Pulmonary artery endothelial cell (primary cell): ENCODE data around the gene GSX2. TPM values are rescaled to one million over a fixed set of nuclear protein-coding genes. Genes with fewer than 3 reads are reported as not detected.
A peak's percentile ranks its signal among the peaks of the same experiment; 100 is the strongest.

Experiments
- DNase-seq: peaks from one replicate; pipeline ENCODE4 v3.0.0-alpha.2; 2011; ENCODE audit warnings: low read depth, low spot score
- total RNA-seq: library from RNA; depleted of rRNA; stranded (reverse); fragments of >200 nt; gene quantifications from 2 replicates; pipeline ENCODE4 v1.2.3, GENCODE V29; 2014

GSX2 gene
- total RNA-seq, 1 donor from 2014 or later, result not detected

DNA sequence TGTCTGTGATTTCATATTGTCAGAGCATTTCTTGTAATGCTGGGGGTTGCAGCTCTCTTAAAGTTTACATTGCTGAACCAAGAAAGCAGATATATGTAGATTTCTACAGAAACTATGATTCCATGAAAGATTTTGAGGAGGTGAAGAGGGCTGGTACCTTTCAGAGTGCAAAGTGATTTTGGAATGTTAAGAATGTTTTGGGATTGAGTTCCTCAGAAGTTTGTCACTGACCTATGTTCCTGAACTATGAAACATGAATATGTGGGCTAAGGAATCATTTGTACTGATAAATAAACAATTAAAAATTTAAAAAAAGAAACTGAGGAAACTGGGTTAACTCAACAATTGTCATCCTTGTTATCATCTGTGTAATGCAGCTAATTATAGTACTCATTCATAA lies 23.3 kb upstream of the GSX2 start:
- no peak for DNase-seq

DNA sequence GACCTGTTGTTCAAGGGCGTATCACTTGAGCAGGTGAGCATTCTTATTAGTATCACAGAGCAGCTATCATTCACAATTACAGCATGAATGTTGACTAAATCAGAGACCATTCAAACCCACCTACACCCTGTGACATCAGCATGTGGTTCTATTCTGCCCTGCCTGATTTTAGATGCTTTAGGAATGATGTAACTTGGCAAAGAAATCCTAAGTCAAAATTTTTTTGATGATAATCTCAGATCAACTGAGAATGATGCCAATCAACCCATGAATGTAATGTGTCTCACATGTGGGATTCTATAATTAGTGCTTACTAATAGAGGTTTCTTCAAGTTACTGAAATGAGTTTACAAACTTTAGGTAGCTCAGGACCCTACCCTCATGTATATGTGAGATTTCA lies 22.2 kb upstream of the GSX2 start:
- no peak for DNase-seq

DNA sequence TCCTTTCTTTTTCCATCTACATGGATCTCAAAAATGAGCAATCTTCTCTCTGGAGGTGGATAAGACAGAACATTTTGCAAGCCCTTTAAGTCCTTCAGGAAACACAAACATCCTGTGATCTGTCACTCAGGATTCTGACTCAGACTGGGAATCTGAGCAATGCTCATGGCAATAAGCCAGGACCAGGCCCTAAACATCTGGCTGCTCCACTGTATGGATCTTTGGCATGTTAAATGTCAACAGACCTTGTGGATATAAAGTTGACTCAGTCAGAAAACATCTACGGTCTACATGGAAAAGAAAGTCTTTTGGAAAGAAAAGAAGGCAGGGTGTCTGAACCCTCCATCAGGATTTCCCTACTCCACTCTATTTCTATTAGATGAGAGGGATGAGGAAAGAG lies 17.8 kb upstream of the GSX2 start:
- peak; percentile 89 for DNase-seq

DNA sequence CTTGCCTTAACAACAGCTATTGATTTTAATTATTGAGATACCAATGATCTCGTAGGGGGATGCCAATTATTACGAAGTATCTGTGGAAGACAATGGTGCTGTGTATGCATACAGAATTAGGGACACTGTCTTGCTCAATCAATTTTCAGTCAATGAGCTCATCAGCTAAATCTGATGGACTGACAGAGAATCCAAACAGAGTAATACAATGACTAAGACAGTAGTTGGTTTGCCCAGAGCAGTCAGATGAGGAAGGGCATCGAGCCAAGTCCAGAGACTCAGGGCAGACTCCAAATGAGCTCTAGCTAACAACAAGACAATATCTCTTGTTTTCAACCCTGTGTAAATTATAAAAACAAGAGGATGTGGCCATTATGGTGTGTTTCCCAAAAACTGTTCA lies 14.7 kb upstream of the GSX2 start:
- DNase-seq, result no peak

DNA sequence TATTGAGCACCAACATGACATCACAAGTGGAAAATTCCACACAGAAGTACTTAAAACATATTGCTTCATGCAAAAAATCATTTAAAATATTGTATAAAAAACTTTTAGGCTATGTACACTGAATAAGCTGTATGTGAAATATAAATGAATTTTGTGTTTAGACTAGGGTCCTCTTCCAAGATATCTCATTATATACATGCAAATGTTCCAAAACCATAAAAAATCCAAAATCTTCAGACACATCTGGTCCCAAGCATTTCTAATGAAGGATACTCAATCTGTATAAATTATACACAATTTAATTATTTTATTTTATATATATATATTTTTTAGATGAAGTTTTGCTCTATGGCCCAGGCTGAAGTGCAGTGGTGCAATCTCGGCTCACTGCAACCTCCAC lies 10.1 kb upstream of the GSX2 start:
- DNase-seq, result no peak

DNA sequence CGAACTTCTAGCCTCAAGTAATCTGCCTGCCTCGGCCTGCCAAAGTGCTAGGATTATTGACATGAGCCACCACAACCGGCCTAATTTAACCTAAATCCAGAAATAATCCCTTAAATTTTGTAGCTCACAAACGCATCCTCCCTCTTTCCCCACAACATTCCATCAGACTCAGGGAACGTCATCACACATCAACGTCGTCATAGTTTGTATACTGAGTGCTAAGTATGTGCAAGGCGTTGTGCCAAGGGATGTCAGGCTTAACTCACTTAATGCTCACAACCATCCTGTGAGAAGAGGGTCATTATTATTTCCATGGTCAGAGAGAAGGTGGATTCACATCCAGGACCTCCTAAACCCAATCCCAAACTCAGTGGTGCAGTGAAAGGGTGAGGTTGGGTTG lies 9.6 kb upstream of the GSX2 start:
- DNase-seq, result no peak

DNA sequence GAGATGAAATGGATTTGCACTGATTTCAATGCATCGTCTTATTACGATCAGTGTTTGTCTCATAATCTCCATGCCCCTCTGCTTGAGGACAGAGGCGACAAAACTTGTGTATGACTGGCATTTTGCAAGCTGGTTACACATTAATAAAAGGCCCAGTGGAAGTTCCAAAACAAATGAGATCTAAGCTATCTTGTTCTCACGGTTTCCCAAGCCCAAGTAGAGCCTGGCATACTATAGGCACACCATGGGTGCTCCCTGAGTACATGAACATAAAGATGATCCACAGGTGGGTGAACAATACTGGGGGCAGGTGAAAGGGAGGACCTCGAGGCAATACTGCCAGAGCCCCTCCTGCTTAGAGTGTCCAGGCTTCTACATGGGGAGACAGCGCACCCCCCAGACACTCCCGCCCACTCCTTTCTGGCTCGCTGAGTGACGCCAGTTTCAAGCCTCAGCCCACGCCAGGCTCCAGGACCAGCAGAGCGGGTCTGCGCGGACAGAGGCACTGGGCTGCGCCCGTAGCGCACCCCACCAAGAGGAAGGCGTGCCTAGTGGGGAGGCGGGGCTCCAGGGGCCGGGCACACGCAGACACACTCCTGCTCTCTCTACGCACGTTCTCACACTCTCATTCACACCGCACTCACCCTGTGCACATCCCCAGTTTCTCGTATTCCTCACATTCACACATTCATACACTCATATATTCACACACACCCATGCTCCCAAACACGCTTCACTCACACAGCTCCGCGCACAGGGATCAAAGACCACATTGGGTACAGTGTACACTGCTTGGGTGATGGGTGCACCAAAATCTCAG lies 8.9 kb upstream of the GSX2 start:
- no peak for DNase-seq

DNA sequence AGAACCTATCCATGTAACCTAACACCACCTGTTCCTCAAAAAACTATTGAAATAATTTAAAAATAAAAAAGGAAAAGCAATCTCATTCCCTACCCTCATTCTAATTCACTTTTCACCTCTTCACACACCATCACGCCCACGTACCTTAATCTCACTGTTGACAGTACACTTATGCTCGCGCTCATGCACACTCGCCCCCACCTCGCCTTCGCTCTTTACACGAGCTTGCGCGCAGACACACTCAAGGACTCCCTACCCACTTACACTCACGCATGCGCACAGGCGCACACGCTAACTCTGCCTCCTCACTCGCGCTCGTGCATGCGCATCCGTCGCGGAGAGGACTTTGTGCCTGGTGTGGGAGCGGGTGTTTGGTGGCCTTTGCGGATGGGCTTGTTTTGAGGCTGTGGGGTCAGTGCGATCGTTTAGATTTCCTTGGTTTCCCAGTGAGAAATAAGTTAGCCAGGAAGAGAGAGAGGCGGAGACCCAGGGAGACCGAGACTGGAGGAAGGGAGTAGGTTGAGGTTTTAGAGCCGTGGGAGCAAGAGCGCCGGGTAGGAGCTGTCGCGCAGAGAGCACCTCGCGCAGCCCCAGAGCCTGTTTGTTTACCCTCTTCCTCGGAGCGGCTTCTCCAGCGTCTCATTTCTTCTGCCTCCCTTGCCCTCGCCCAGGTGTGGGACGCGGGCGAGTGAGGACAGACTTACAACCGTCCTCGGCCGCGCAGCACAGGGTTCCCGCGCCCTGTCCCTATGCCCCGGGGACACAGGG lies 8.1 kb upstream of the GSX2 start:
- no peak for DNase-seq

DNA sequence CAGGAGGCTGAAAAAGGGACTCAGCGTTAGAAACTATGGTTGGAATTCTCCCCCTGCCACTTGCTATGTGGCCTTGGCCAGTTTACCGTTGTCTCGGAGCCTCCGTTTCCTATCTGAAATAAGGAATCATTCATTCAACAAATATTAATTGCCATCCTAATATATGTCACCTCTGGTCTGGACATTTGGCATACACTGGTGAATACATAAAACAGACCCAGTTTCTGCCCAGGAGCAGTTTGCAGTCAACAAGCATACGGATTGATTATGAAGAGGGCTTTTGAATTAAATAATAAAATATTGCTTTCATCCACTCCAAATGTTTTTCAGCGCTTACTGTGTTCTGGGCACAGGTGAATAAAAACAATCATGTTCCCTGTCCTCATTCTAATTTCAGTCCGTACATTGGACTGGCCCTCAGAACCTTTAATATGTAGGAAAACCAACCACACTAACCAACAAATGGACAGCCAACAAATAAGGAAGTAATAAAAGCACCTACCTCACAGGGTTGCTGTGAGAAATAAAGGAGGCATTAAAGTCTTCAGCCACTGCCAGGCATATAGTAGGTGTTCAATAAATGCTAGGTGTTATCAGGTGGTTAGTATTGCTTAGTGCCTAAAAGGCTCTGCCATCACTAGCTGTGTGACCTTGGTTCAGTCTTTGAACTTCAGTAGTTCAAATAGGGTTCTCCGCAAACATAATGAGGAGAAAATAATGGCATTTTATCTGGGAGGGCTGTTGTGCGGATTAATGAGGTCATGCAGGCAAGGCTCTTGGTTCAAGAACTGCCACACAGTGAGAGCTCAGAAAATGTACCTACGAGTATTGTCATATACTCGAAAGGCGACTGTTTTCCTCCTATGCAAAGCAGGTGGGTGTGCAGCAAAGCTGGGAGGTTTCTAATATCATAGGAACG lies 7.3 kb upstream of the GSX2 start:
- DNase-seq, result no peak

DNA sequence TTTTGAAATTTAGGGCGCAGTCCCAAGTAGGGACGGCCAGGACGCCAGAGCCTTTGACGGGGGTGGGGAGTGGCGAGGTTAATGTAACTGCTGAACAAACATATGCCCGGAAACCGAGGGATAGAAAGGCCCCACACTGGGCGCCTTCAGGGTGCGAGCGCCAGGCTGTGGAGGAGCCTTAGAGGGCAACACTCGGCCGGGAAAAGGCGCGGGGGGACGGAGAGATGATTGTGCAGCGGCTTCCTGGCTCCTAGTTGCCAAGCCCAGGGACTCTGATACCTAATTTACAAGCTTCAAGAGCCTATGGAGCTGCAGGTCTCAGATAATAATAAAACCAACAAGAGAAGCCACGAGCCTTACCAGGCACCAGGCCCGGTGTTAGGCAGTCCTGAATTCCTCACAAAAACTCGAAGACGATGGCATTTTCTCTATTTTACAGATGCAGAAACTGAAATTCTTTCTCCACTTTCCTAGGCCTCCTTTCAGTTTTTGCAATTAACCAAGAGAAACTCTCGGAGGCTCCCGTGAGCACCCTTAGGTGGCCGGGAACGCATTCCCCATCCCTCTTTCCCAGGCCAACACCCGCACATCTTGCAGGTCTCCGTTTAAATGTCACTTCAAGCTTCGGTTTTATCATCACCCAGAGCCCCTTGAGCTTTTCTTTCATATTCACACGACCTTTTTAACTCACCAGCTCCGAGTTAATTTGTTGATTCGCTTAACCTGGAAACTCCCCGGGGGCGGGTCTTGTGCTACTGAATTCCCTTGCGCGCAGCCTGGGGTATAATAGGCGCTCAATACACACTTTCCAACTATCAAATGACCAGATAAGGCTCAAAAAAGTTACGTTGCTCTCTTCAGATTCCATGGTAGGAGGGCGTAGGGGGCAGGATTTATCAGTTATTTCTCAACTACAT lies 6.4 kb upstream of the GSX2 start:
- no peak for DNase-seq

DNA sequence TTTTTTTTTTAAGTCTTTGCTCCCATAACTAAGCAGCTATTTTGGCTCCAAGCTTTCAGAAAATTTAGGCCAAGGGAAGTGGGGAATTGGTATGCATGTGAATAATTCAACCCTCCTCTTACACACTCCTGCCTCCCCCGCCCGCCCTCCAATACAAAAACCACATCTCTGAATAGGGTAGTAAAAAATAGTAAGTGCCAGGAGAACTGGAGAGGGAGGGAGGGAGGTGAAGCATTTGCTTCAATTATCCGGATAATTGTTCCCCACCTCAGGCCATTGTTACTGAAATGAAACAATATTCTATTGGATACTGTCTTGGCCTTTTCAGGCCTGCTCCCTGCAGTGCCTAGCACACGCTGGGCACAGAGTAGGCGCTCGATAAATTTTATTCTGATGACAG lies 5.5 kb upstream of the GSX2 start:
- no peak for DNase-seq

DNA sequence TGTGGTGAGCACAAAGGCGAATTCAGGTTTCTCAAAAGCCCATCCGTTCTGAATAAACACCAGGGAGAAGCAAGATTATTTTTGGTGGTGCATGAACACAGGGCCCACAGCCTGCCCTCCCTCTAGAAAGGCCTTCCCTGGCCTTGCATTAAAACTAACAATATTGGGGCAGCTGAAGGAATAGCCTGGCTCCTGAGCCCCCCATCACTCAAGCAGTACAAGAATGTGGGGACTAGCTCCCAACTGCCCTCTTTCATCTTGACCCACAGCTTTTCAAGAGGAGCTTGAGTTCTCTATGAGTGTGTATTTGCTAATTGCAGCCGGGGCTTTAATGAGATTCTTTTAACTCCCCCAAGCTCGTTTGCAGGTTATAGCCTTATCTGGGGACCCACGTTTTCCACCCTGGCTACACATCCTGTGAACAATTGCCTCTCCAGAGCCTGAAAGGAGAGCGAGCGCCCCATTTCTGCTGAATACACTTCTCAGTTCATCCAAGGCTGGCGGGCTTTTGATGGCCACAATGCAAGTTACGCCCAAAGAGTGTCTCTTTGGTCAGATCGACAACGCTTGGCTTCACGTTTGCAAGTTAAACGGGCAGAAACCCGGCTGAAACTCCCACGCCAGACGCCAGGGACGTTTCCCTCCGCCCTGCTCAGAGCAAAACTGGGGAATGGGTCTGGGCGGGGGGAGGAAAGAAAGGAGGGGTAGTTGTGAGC lies 4.7 kb upstream of the GSX2 start:
- no peak for DNase-seq

DNA sequence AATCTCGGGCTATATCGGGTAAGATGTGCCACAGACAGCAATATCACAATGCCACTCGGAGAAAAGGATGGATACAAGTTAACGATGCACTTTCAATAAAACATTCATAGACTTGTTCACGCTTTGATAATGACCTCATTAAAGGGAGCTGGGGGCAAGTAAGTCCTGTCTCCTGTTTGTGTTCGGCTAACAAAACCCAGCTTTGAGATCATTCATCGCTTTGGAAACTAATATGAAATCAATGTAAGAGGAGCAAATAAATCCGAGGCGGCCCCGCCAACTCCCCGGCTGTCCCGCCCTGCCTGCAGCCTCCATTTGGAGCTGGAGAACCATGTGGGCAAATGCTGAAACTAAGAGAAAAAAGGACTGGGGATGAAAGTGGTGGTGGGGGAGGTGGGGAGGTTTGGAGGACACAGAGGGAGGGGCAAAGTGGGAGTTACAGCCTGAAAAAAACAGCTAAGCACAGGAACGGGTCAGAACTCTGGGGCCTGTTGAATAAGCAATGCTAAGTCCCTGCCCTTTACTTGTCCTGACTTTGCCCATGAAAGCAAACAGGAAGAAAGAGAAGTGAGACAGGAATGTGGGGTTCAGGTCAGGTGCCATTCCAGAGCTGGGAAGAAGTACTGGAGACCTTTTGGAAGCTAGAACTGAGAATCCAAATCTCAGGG lies 3.5 kb upstream of the GSX2 start:
- no peak for DNase-seq

DNA sequence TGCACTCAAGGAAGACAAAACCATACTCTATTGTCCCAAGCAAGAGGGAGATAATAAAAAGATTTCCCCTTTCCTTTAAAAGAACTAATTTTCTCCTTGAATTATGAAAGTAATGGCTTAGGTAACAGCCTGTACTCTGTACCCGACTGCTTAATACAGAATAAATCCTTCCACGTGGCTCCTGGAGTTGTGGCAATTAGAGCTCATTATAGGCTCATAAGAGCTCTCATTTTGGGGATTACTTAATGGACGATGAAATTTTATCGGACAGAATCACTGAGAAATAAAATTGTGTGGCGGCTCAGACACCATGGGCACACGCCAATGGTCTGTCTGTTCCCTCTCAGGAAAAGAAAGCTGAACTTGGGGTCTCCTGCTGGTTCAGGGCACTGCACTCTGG lies 2.8 kb upstream of the GSX2 start:
- no peak for DNase-seq

DNA sequence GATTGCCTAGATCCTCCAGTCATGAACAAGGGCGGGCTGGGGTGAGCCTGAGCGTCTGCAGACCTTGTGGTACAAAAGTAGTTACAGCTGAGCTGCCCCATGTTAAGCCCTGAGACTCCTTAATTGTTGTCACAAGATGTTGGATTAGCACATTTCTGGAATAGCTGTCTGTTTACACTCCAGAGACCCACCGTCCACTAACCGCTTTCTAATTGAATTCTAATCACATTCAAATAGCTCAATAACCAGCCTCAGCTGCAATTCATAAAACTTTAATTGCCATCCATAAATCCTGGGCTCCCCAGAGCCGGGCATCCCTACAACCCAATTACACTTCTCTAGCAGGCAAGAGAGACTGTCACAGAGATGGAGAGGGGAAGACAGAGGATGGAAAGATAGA lies 1.6 kb upstream of the GSX2 start:
- DNase-seq, result no peak

DNA sequence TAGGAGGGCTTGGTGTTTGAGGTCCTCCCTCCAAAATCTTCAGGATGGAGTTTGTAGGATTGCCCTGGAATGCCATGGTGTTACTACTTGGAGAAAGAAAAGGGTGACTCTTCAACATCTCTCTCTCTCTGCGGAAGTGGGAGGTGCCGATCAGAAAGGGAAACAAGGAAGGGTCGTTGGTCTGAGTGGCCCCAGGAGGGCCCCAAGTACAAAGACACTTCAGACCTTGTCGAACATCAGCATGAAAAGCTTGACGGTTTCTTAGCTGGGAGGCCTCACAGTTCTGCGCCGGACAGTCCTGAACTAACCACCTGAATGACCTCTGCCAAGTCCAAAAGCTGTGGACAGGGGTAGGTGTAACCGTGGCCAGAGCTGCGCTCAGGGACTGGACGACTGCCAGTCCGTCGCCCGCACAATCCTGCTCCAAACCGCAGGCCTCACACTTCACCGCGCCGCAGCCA lies 646 bp upstream of the GSX2 start:
- DNase-seq, result no peak

DNA sequence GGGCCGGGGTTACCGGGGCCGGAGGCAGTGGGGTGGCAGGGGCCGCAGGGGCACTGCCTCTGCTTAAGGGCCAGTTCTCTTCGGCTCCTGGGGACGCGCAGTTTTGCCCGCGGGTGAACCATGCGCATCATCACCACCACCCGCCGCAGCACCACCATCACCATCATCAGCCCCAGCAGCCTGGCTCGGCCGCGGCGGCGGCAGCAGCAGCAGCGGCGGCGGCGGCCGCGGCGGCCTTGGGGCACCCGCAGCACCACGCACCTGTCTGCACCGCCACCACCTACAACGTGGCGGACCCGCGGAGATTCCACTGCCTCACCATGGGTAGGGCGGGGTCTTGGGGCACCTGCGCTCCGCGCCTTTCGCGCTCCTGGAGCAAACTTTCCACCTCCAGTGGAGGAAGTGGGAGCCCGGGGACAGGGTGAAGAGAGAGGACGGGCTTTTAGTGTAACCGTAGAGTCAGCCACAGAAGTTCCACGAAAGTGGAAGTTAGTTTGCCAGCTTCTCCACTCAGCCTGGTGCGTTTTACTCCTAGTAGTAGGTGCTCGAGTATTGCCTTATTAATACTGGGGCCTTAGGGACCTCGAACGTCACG lies 729 bp downstream of the GSX2 start:
- DNase-seq, result no peak

DNA sequence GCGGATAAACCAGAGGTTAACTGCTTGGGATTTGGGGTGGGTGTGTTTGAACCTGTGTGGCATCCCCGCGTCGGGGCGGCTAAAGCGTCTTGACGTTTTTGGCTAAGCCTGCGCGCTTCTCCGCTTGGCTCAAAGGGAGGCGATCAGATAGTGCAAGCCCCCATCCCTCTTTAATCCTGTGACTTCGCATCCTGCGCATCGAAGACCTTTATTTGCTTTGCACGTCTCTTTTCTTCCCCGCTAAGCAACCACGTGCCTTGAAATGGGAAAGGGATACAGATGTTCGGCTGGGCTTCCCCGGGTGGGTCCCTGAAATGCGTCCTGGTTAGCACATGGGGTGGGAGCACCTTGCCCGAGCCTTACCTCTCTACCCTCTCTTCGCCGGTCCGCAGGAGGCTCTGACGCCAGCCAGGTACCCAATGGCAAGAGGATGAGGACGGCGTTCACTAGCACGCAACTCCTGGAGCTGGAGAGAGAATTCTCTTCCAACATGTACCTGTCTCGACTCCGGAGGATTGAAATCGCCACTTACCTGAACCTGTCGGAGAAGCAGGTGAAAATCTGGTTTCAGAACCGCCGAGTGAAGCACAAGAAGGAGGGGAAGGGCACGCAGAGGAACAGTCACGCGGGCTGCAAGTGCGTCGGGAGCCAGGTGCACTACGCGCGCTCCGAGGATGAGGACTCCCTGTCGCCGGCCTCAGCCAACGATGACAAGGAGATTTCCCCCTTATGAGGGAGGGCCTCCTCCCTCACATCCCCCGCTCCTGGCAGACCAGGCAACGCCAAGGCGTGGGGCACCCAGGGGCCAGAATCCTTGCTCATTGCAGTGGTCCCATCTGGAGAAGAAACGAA lies 1.5 kb downstream of the GSX2 start:
- no peak for DNase-seq
